MM.1S (cell line): ENCODE measurements around the gene SFI1.

Experiments used
- DNase-seq: peaks from one replicate; pipeline ENCODE4 v3.0.0-alpha.2; 2015
- H2AFZ ChIP-seq: fragments of 300-600 bp; sonication (generic); 2 replicates; pipeline ENCODE4 v1.6.0; 2016; ENCODE audit warnings: antibody characterized with exemption, low read length
- H3F3A ChIP-seq: fragments of 300-600 bp; sonication (generic); 2 replicates; pipeline ENCODE4 v1.6.1; 2016; ENCODE audit warnings: mild to moderate bottlenecking, antibody characterized with exemption, low read length, moderate library complexity, mixed read lengths; ENCODE audit not compliant: insufficient read depth
- H3K27ac ChIP-seq: fragments of 300-600 bp; sonication (generic); 2 replicates; pipeline ENCODE4 v1.5.1; 2016; ENCODE audit warnings: mild to moderate bottlenecking, low read length
- H3K27me3 ChIP-seq: fragments of 300-600 bp; sonication (generic); replicated peaks from 2 replicates; pipeline ENCODE4 v1.6.0; 2016; ENCODE audit warnings: low read length; ENCODE audit not compliant: insufficient read depth
- H3K36me3 ChIP-seq: fragments of 300-600 bp; sonication (generic); replicated peaks from 2 replicates; pipeline ENCODE4 v1.6.1; 2016; ENCODE audit warnings: mild to moderate bottlenecking, low read length, mixed read lengths; ENCODE audit not compliant: insufficient read depth
- H3K4me1 ChIP-seq: fragments of 300-600 bp; sonication (generic); 2 replicates; pipeline ENCODE4 v1.6.1; 2016; ENCODE audit warnings: low read length, mixed read lengths
- H3K4me2 ChIP-seq: fragments of 300-600 bp; sonication (generic); 2 replicates; pipeline ENCODE4 v1.6.0; 2016; ENCODE audit warnings: low read depth, low read length
- H3K4me3 ChIP-seq: fragments of 300-600 bp; sonication (generic); 2 replicates; pipeline ENCODE4 v1.5.1; 2016; ENCODE audit warnings: low read length, mixed read lengths
- H3K79me2 ChIP-seq: fragments of 300-600 bp; sonication (generic); 2 replicates; pipeline ENCODE4 v1.6.1; 2016; ENCODE audit warnings: mixed run types, low read length, mixed read lengths
- H3K9ac ChIP-seq: fragments of 300-600 bp; sonication (generic); 2 replicates; pipeline ENCODE4 v1.6.1; 2016; ENCODE audit warnings: low read length, mixed read lengths
- H3K9me2 ChIP-seq: fragments of 300-600 bp; sonication (generic); replicated peaks from 2 replicates; pipeline ENCODE4 v1.6.1; 2016; ENCODE audit warnings: mild to moderate bottlenecking, low read length, mixed read lengths; ENCODE audit not compliant: insufficient read depth
- H3K9me3 ChIP-seq: fragments of 300-600 bp; sonication (generic); replicated peaks from 2 replicates; pipeline ENCODE4 v1.6.1; 2016; ENCODE audit warnings: mild to moderate bottlenecking, low read length, mixed read lengths; ENCODE audit not compliant: insufficient read depth
- H4K20me1 ChIP-seq: fragments of 300-600 bp; sonication (generic); 2 replicates; pipeline ENCODE4 v1.6.1; 2016; ENCODE audit warnings: mild to moderate bottlenecking, low read length, moderate library complexity, mixed read lengths; ENCODE audit not compliant: insufficient read depth
- CTCF ChIP-seq: fragments of 300-600 bp; sonication (generic); IDR thresholded peaks from 2 replicates; pipeline ENCODE4 v1.5.1; 2016; ENCODE audit warnings: antibody characterized with exemption, low read length, mixed read lengths
- EZH2 ChIP-seq: fragments of 300-600 bp; sonication (generic); optimal IDR thresholded peaks from 2 replicates; pipeline ENCODE3; 2017; ENCODE audit warnings: low read depth, mild to moderate bottlenecking, antibody characterized with exemption, low read length, mixed read lengths
- EZH2phosphoT487 ChIP-seq: fragments of 300-600 bp; sonication (generic); IDR thresholded peaks from 2 replicates; pipeline ENCODE4 v1.6.1; 2018; ENCODE audit warnings: antibody characterized with exemption, low read length

Gene SFI1

GRCh38 chr22:31461699-31462098 lies 34.6 kb upstream of the SFI1 start:
- Histone ChIP-seq H4K20me1 (no peaks in the 10 kb centered on the region), H3K79me2 (peaks cover 31% of the 10 kb centered on the region), H3K27ac (no peak overlapping the region), H3K9me2 (no peaks in the 10 kb centered on the region), H3K4me2 (no peak overlapping the region), H2AFZ (no peak overlapping the region), H3K27me3 (no peaks in the 10 kb centered on the region), H3K4me1 (no peaks in the 10 kb centered on the region), H3F3A (no peaks in the 10 kb centered on the region), H3K36me3 (peaks cover 21% of the 10 kb centered on the region; the same call in 1 of the 2 replicates), H3K9me3 (no peaks in the 10 kb centered on the region), H3K4me3 (no peak overlapping the region), H3K9ac (no peak overlapping the region)
- TF ChIP-seq CTCF (no peak), EZH2phosphoT487 (no peak), EZH2 (no peak)
- DNase-seq = no peak

GRCh38 chr22:31465307-31465706 lies 31.0 kb upstream of the SFI1 start:
- H3K4me3 ChIP-seq = no peak overlapping the region
- no peaks in the 10 kb centered on the region for H3K9me3 ChIP-seq
- DNase-seq = no peak
- H2AFZ ChIP-seq = no peak overlapping the region
- TF ChIP-seq EZH2phosphoT487 (no peak), CTCF (no peak), EZH2 (no peak)
- no peaks in the 10 kb centered on the region for H3K4me1 ChIP-seq
- H3K79me2 ChIP-seq = peaks cover 55% of the 10 kb centered on the region
- H3K27me3 ChIP-seq = no peaks in the 10 kb centered on the region
- no peak overlapping the region for H3K9ac ChIP-seq
- H3K4me2 ChIP-seq = no peak overlapping the region
- no peaks in the 10 kb centered on the region for H4K20me1 ChIP-seq
- H3K27ac ChIP-seq = no peak overlapping the region
- no peaks in the 10 kb centered on the region for H3K9me2 ChIP-seq
- no peaks in the 10 kb centered on the region for H3F3A ChIP-seq
- H3K36me3 ChIP-seq = peaks cover 15% of the 10 kb centered on the region; the same call in 1 of the 2 replicates

DNA sequence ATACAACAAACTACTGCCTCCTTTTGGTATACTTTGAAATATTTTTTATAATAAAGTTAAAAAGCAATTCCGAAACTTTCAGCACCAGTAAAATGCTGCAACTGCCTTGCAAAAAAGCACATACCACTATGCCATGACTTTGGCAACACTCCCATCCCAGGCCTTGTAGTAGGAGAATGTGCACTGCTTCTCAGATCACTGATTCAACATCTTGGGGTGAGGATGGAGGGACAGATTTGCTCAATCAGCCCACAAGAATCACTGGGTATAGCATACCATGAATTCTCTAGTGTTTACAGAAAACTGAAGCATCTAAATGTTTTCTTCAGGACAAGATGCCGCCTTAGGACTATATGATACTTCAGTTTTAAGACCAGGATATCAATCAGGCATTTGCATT lies 21.6 kb upstream of the SFI1 start:
- no peaks in the 10 kb centered on the region for H3K27me3 ChIP-seq
- peaks cover 19% of the 10 kb centered on the region for H3K4me1 ChIP-seq
- no peaks in the 10 kb centered on the region for H4K20me1 ChIP-seq
- no peak overlapping the region for H3K9ac ChIP-seq
- peaks cover 14% of the 10 kb centered on the region for H3F3A ChIP-seq
- H3K79me2 ChIP-seq = peaks cover 68% of the 10 kb centered on the region
- H3K4me3 ChIP-seq = no peak overlapping the region
- H3K9me3 ChIP-seq = no peaks in the 10 kb centered on the region
- H3K36me3 ChIP-seq = peaks cover 8% of the 10 kb centered on the region; the same call in 1 of the 2 replicates
- DNase-seq = no peak
- H2AFZ ChIP-seq = no peak overlapping the region
- TF ChIP-seq EZH2 = no peak
- TF ChIP-seq CTCF = no peak
- no peak for TF ChIP-seq EZH2phosphoT487
- no peaks in the 10 kb centered on the region for H3K9me2 ChIP-seq
- H3K27ac ChIP-seq = no peak overlapping the region
- no peak overlapping the region for H3K4me2 ChIP-seq

DNA sequence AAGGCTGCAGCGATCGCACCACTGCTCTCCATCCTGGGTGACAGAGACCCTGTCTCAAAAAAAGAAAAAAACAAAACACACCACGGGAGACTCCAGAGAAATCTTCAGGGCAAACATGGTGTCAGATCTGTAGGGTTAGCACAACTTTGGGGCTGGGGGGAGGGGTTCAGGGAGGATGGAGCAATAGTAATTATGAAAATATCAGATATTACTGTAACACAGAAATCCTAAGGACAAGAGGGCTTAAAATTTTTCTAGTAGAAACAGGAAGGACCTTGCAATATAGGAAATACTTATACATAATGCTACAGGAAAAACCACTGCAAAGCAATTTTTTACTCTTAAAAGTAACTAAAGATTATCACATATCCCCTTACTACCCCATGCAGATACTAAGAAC lies 20.5 kb upstream of the SFI1 start:
- Histone ChIP-seq H3K4me2 (no peak overlapping the region), H4K20me1 (no peaks in the 10 kb centered on the region), H2AFZ (no peak overlapping the region), H3K9me2 (no peaks in the 10 kb centered on the region), H3K4me1 (peaks cover 19% of the 10 kb centered on the region), H3K4me3 (no peak overlapping the region), H3K27ac (no peak overlapping the region), H3F3A (peaks cover 14% of the 10 kb centered on the region), H3K9ac (no peak overlapping the region), H3K79me2 (peaks cover 79% of the 10 kb centered on the region), H3K36me3 (peaks cover 14% of the 10 kb centered on the region), H3K9me3 (no peaks in the 10 kb centered on the region), H3K27me3 (no peaks in the 10 kb centered on the region)
- no peak for TF ChIP-seq EZH2
- no peak for TF ChIP-seq EZH2phosphoT487
- TF ChIP-seq CTCF = no peak
- DNase-seq = no peak
